Ascending aorta (tissue), 2 donors: Measurements from ENCODE around the gene CBR1. TPM values are rescaled to one million over a fixed set of nuclear protein-coding genes. Genes with fewer than 3 reads are reported as not detected.

ENCODE experiments used
- DNase-seq, 2 donors: peaks; one replicate each; pipeline ENCODE4 v3.0.0-alpha.2; 2019; ENCODE audit warnings: low spot score in 2 of 2
- H3K27ac ChIP-seq, 2 donors: fragments of 200-600 bp; sonication (generic); one replicate each; pipeline ENCODE4 v1.5.1; 2016 to 2017; ENCODE audit warnings: mild to moderate bottlenecking in 1 of 2
- H3K27me3 ChIP-seq: fragments of 200-600 bp; sonication (generic); one replicate; pipeline ENCODE4 v1.5.1; 2017
- H3K36me3 ChIP-seq, 2 donors: fragments of 200-600 bp; sonication (generic); one replicate each; pipeline ENCODE4 v1.5.1; 2016
- H3K4me1 ChIP-seq, 2 donors: fragments of 200-600 bp; sonication (generic); one replicate each; pipeline ENCODE4 v1.5.1; 2016 to 2017; ENCODE audit warnings: mild to moderate bottlenecking in 1 of 2
- H3K4me3 ChIP-seq, 2 donors: fragments of 200-600 bp; sonication (generic); one replicate each; pipeline ENCODE4 v1.5.1; 2016 to 2017; ENCODE audit warnings: mild to moderate bottlenecking in 1 of 2
- H3K9me3 ChIP-seq, 2 donors: fragments of 200-600 bp; sonication (generic); one replicate each; pipeline ENCODE4 v1.5.1; 2016
- CTCF ChIP-seq, 3 experiments: fragments of 200-600 bp in 2 of 3; fragments of 450-650 bp in 1 of 3; sonication (generic) in 2 of 3; IDR thresholded peaks; one replicate each; pipeline ENCODE4 v1.5.1; 2016 to 2019; ENCODE audit warnings: antibody characterized with exemption in 3 of 3, mild to moderate bottlenecking in 1 of 3, moderate library complexity in 1 of 3
- intact Hi-C: fragments of 100-400 bp; cut with DNase I; formaldehyde crosslinking; loops from one replicate; pipeline ENCODE4 v1.15.1; 2023
- total RNA-seq: library from RNA; depleted of rRNA; stranded (reverse); fragments of >200 nt; gene quantifications from one replicate; pipeline ENCODE4 v1.1.0, GENCODE V29; 2016

The CBR1 gene
- total RNA-seq, 1 donor from 2014 or later = 101 TPM

- DNase-seq = no peak
- intact Hi-C loops = loop anchor here (5.0 to 10.0 kb wide), 2 partner anchors 1130 to 1332 kb away; no protein-coding TSS in a partner anchor
These were observed 45.0 kb upstream of the CBR1 start for GRCh38 chr21:36024782-36025181.

GRCh38 chr21:36027347-36027746 lies 42.5 kb upstream of the CBR1 start:
- no peaks in the 10 kb centered on the region for H3K4me1 ChIP-seq
- no peak for DNase-seq
- H3K27ac ChIP-seq = no peak overlapping the region
- TF ChIP-seq CTCF (IDR thresholded peaks at IDR 0.05) = no peak
- H3K36me3 ChIP-seq = no peaks in the 10 kb centered on the region
- intact Hi-C loops = loop anchor here (5.0 to 10.0 kb wide), 2 partner anchors 1133 to 1335 kb away; no protein-coding TSS in a partner anchor
- no peaks in the 10 kb centered on the region for H3K27me3 ChIP-seq
- H3K4me3 ChIP-seq = no peak overlapping the region
- no peaks in the 10 kb centered on the region for H3K9me3 ChIP-seq

More at GRCh38 chr21:36024782-36025181, 45.0 kb upstream of the CBR1 start:
- Histone ChIP-seq H3K36me3 (no peaks in the 10 kb centered on the region), H3K4me3 (no peak overlapping the region), H3K27me3 (no peaks in the 10 kb centered on the region), H3K4me1 (no peaks in the 10 kb centered on the region), H3K9me3 (no peaks in the 10 kb centered on the region), H3K27ac (no peak overlapping the region)
- TF ChIP-seq CTCF (IDR thresholded peaks at IDR 0.05) = no peak

GRCh38 chr21:36028127-36029069 lies 41.4 kb upstream of the CBR1 start:
- TF ChIP-seq CTCF (IDR thresholded peaks at IDR 0.05) = peak; percentile 76 to 94 (median 91)
- Histone ChIP-seq H3K9me3 (no peaks in the 10 kb centered on the region), H3K27me3 (no peaks in the 10 kb centered on the region), H3K4me3 (no peak overlapping the region), H3K27ac (no peak overlapping the region), H3K4me1 (no peaks in the 10 kb centered on the region), H3K36me3 (no peaks in the 10 kb centered on the region)
- peak; percentile 17 to 84 for DNase-seq
- intact Hi-C loops = loop anchor here (1.0 to 10.0 kb wide), 3 partner anchors 1134 to 1336 kb away; no protein-coding TSS in a partner anchor

- intact Hi-C loops = loop anchor here (5.0 to 10.0 kb wide), 2 partner anchors 1135 to 1337 kb away; no protein-coding TSS in a partner anchor
- DNase-seq = no peak
- H3K27me3 ChIP-seq = no peaks in the 10 kb centered on the region
- H3K4me3 ChIP-seq = no peak overlapping the region
- no peaks in the 10 kb centered on the region for H3K36me3 ChIP-seq
- H3K27ac ChIP-seq = no peak overlapping the region
- no peak for TF ChIP-seq CTCF (IDR thresholded peaks at IDR 0.05)
- no peaks in the 10 kb centered on the region for H3K4me1 ChIP-seq
- no peaks in the 10 kb centered on the region for H3K9me3 ChIP-seq
These were observed 40.5 kb upstream of the CBR1 start for GRCh38 chr21:36029309-36029708.

GRCh38 chr21:36030581-36031189 lies 39.1 kb upstream of the CBR1 start:
- Histone ChIP-seq H3K27me3 (no peaks in the 10 kb centered on the region), H3K4me3 (no peak overlapping the region), H3K4me1 (no peaks in the 10 kb centered on the region), H3K36me3 (peaks cover 10 to 11% of the 10 kb centered on the region in 2 donors), H3K9me3 (no peaks in the 10 kb centered on the region), H3K27ac (no peak overlapping the region)
- TF ChIP-seq CTCF (IDR thresholded peaks at IDR 0.05) = no peak
- no peak for DNase-seq
- intact Hi-C loops = no loop called here
